ENCODE results near the gene NTSR2.

Gene NTSR2

GRCh38 chr2:11669454-11670291 is at the start of gene NTSR2:
NTSR2 (minus strand) TSS chr2:11670195; CDS start chr2:11670129, 66 bp downstream.
- Mint-ChIP-seq H3K27me3 (peaks cover 15% of the 10 kb centered on the region), H3K4me1 (peaks cover 2% of the 10 kb centered on the region), H3K4me3 (no peak within 1 kb of the TSS), H3K27ac (no peak within 1 kb of the TSS), H3K36me3 (peaks cover 3% of the 10 kb centered on the region), H3K9me3 (no peaks in the 10 kb centered on the region)
- ATAC-seq (ENCODE audit: low read depth) (peak; percentile 47), DNase-seq (ENCODE audit: low spot score in 2 of 2) (no peak)

- H3K4me3 Mint-ChIP-seq: peak overlapping the region; percentile 31
Measured at GRCh38 chr2:11719230-11719977, 49.4 kb upstream of the NTSR2 start.

GRCh38 chr2:11718606-11719005 is 48.6 kb upstream of the NTSR2 start:
- no peaks in the 10 kb centered on the region for H3K36me3 Mint-ChIP-seq
- H3K27ac Mint-ChIP-seq: no peak overlapping the region
- H3K4me3 Mint-ChIP-seq: no peak overlapping the region
- peaks cover 12% of the 10 kb centered on the region for H3K27me3 Mint-ChIP-seq
- peaks cover 13% of the 10 kb centered on the region for H3K4me1 Mint-ChIP-seq
- DNase-seq (ENCODE audit: low spot score in 2 of 2) (no peak), ATAC-seq (ENCODE audit: low read depth) (no peak)
- no peaks in the 10 kb centered on the region for H3K9me3 Mint-ChIP-seq

More at GRCh38 chr2:11719230-11719977, 49.4 kb upstream of the NTSR2 start:
- ATAC-seq (ENCODE audit: low read depth) (no peak), DNase-seq (ENCODE audit: low spot score in 2 of 2) (no peak)
- Mint-ChIP-seq H3K36me3 (no peaks in the 10 kb centered on the region), H3K27me3 (peaks cover 12% of the 10 kb centered on the region), H3K27ac (no peak overlapping the region), H3K9me3 (no peaks in the 10 kb centered on the region), H3K4me1 (peaks cover 13% of the 10 kb centered on the region)

GRCh38 chr2:11717623-11718022 is 47.6 kb upstream of the NTSR2 start:
- H3K36me3 Mint-ChIP-seq: no peaks in the 10 kb centered on the region
- H3K27me3 Mint-ChIP-seq: peaks cover 12% of the 10 kb centered on the region
- ATAC-seq (ENCODE audit: low read depth): no peak
- no peaks in the 10 kb centered on the region for H3K9me3 Mint-ChIP-seq
- H3K4me1 Mint-ChIP-seq: peaks cover 13% of the 10 kb centered on the region
- H3K4me3 Mint-ChIP-seq: no peak overlapping the region
- H3K27ac Mint-ChIP-seq: no peak overlapping the region
- no peak for DNase-seq (ENCODE audit: low spot score in 2 of 2)

GRCh38 chr2:11716689-11717321 is 46.8 kb upstream of the NTSR2 start:
- ATAC-seq (ENCODE audit: low read depth): peak; percentile 27
- H3K4me3 Mint-ChIP-seq: no peak overlapping the region
- no peak overlapping the region for H3K27ac Mint-ChIP-seq
- H3K36me3 Mint-ChIP-seq: no peaks in the 10 kb centered on the region
- H3K9me3 Mint-ChIP-seq: no peaks in the 10 kb centered on the region
- no peak for DNase-seq (ENCODE audit: low spot score in 2 of 2)
- peaks cover 13% of the 10 kb centered on the region for H3K4me1 Mint-ChIP-seq
- H3K27me3 Mint-ChIP-seq: peaks cover 15% of the 10 kb centered on the region

GRCh38 chr2:11715987-11716652 is 46.1 kb upstream of the NTSR2 start:
- no peaks in the 10 kb centered on the region for H3K36me3 Mint-ChIP-seq
- H3K4me1 Mint-ChIP-seq: peaks cover 13% of the 10 kb centered on the region
- H3K27me3 Mint-ChIP-seq: peaks cover 13% of the 10 kb centered on the region
- no peak overlapping the region for H3K4me3 Mint-ChIP-seq
- H3K27ac Mint-ChIP-seq: no peak overlapping the region
- H3K9me3 Mint-ChIP-seq: no peaks in the 10 kb centered on the region
- no peak for ATAC-seq (ENCODE audit: low read depth)
- no peak for DNase-seq (ENCODE audit: low spot score in 2 of 2)

- H3K27me3 Mint-ChIP-seq: peaks cover 7% of the 10 kb centered on the region
- no peak overlapping the region for H3K4me3 Mint-ChIP-seq
- peaks cover 9% of the 10 kb centered on the region for H3K4me1 Mint-ChIP-seq
- no peak for ATAC-seq (ENCODE audit: low read depth)
- DNase-seq (ENCODE audit: low spot score in 2 of 2): no peak
- no peak overlapping the region for H3K27ac Mint-ChIP-seq
- H3K36me3 Mint-ChIP-seq: no peaks in the 10 kb centered on the region
- H3K9me3 Mint-ChIP-seq: no peaks in the 10 kb centered on the region
Measured at GRCh38 chr2:11713815-11714214, 43.8 kb upstream of the NTSR2 start.

- peaks cover 9% of the 10 kb centered on the region for H3K4me1 Mint-ChIP-seq
- ATAC-seq (ENCODE audit: low read depth): no peak
- no peaks in the 10 kb centered on the region for H3K36me3 Mint-ChIP-seq
Measured at GRCh38 chr2:11712866-11713265, 42.9 kb upstream of the NTSR2 start.

GRCh38 chr2:11711751-11712150 is 41.8 kb upstream of the NTSR2 start:
- Mint-ChIP-seq H3K27me3 (peaks cover 7% of the 10 kb centered on the region), H3K4me1 (peaks cover 4% of the 10 kb centered on the region), H3K36me3 (no peaks in the 10 kb centered on the region), H3K9me3 (no peaks in the 10 kb centered on the region), H3K4me3 (no peak overlapping the region), H3K27ac (no peak overlapping the region)
- ATAC-seq (ENCODE audit: low read depth) (no peak), DNase-seq (ENCODE audit: low spot score in 2 of 2) (no peak)

More at GRCh38 chr2:11712866-11713265, 42.9 kb upstream of the NTSR2 start:
- Mint-ChIP-seq H3K27me3 (peaks cover 7% of the 10 kb centered on the region), H3K4me3 (no peak overlapping the region), H3K9me3 (no peaks in the 10 kb centered on the region), H3K27ac (no peak overlapping the region)
- DNase-seq (ENCODE audit: low spot score in 2 of 2): no peak

GRCh38 chr2:11711354-11711716 is 41.3 kb upstream of the NTSR2 start:
- DNase-seq (ENCODE audit: low spot score in 2 of 2) (no peak), ATAC-seq (ENCODE audit: low read depth) (no peak)
- Mint-ChIP-seq H3K27ac (no peak overlapping the region), H3K4me1 (peaks cover under 1% of the 10 kb centered on the region), H3K9me3 (no peaks in the 10 kb centered on the region), H3K36me3 (no peaks in the 10 kb centered on the region), H3K27me3 (peaks cover 6% of the 10 kb centered on the region), H3K4me3 (no peak overlapping the region)

- Mint-ChIP-seq H3K27me3 (peaks cover 5% of the 10 kb centered on the region), H3K9me3 (no peaks in the 10 kb centered on the region), H3K36me3 (no peaks in the 10 kb centered on the region), H3K27ac (no peak overlapping the region), H3K4me1 (no peaks in the 10 kb centered on the region), H3K4me3 (no peak overlapping the region)
- DNase-seq (ENCODE audit: low spot score in 2 of 2) (no peak), ATAC-seq (ENCODE audit: low read depth) (no peak)
Measured at GRCh38 chr2:11710632-11711353, 40.8 kb upstream of the NTSR2 start.

- Mint-ChIP-seq H3K36me3 (no peaks in the 10 kb centered on the region), H3K27ac (no peak overlapping the region), H3K27me3 (peaks cover 3% of the 10 kb centered on the region), H3K4me1 (no peaks in the 10 kb centered on the region), H3K4me3 (no peak overlapping the region), H3K9me3 (no peaks in the 10 kb centered on the region)
- no peak for ATAC-seq (ENCODE audit: low read depth)
- DNase-seq (ENCODE audit: low spot score in 2 of 2): no peak
Measured at GRCh38 chr2:11710210-11710609, 40.2 kb upstream of the NTSR2 start.

GRCh38 chr2:11709293-11709692 is 39.3 kb upstream of the NTSR2 start:
- Mint-ChIP-seq H3K27me3 (peaks cover 3% of the 10 kb centered on the region), H3K4me1 (no peaks in the 10 kb centered on the region), H3K27ac (no peak overlapping the region), H3K36me3 (no peaks in the 10 kb centered on the region), H3K4me3 (no peak overlapping the region), H3K9me3 (no peaks in the 10 kb centered on the region)
- DNase-seq (ENCODE audit: low spot score in 2 of 2) (no peak), ATAC-seq (ENCODE audit: low read depth) (no peak)

All from memory B cell (primary cell).